ENCODE results near the gene KCNN1. TPM values are rescaled to one million over a fixed set of nuclear protein-coding genes. Genes with fewer than 3 reads are reported as not detected.

The KCNN1 gene
- total RNA-seq, 6 experiments from 2014 or later, result not detected

DNA sequence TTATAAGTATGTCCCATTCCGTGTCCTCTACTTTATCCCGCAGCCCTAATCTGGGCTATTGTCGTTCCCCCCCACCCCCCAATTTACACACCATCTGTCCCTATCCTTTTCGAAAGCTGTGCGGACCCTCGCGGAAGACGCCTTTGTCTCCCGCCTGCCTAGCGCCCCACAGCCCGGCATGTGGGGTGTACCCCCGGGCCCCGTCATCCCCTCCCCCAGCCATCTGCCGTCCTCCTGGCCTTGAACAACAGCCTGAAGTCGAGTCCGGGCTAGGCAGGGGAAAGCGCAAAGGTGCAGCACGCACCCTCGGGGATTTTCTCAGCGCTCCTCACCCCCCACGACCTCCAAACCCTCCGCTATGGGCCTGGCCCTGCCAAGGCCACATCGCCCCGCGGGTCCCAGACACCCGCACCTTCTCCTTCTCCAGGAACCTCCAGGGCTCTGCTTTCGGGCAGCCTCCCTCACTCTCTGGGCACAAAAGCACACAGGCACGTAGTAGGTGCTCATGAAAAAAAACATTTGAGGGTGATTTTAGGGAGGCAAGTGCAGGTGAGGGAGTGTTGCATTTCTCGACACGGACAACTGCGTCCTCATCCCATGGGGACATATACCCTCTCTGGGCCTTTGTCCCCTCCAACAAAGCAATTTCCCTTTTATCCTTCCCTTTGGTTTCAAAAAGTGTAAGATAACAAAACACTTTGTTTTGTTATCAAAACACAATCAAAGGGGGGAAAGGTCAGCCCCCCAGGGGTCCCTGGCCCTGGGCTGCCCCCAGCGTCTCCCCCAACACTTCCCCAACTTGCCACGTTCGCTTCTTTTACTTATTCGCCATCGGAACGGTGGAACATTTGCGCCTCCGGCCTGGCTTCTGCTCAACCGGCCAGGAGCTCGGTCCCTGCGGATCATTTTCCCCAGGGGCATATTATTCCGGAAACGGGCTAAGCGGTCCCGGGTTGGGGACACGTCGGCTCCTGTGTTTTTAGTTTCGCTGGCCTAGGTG is 17.7 kb upstream of the KCNN1 start:
- H3K4me1 Mint-ChIP-seq (ENCODE audit: low read depth), result peaks cover 16% of the 10 kb centered on the region
- H3K36me3 Mint-ChIP-seq (ENCODE audit: low read depth), result peaks cover 3% of the 10 kb centered on the region; the same call in 1 of the 2 replicates
- TF ChIP-seq, protein P1, sequence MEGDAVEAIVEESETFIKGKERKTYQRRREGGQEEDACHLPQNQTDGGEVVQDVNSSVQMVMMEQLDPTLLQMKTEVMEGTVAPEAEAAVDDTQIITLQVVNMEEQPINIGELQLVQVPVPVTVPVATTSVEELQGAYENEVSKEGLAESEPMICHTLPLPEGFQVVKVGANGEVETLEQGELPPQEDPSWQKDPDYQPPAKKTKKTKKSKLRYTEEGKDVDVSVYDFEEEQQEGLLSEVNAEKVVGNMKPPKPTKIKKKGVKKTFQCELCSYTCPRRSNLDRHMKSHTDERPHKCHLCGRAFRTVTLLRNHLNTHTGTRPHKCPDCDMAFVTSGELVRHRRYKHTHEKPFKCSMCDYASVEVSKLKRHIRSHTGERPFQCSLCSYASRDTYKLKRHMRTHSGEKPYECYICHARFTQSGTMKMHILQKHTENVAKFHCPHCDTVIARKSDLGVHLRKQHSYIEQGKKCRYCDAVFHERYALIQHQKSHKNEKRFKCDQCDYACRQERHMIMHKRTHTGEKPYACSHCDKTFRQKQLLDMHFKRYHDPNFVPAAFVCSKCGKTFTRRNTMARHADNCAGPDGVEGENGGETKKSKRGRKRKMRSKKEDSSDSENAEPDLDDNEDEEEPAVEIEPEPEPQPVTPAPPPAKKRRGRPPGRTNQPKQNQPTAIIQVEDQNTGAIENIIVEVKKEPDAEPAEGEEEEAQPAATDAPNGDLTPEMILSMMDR (IDR thresholded peaks at IDR 0.05), result no peak
- peak overlapping the region; percentile 57 for H3K4me3 Mint-ChIP-seq
- H3K9me3 Mint-ChIP-seq, result no peaks in the 10 kb centered on the region
- H3K27ac Mint-ChIP-seq, result no peak overlapping the region
- DNase-seq, result no peak
- H3K27me3 Mint-ChIP-seq (ENCODE audit: insufficient read depth), result peaks cover 29% of the 10 kb centered on the region

DNA sequence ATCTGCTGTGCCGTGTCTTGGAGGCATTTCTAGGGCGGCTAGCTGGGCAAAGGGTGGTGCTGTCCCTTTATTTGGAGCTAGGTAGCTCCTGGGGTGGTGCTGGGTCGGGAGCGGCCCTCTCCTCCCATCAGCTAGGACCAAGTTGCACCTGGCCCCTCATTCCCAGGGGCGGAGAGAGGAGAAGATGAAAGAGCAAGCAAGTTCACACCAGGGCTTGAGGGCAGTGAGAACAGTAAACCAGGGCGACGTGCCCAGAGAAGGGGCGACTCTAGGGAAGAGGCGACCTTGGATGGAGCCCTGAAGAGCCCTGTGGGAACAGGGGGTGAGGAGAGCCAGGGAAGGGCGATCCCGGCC is 17.0 kb upstream of the KCNN1 start:
- no peak for DNase-seq
- Mint-ChIP-seq H3K27me3 (ENCODE audit: insufficient read depth) (peaks cover 32% of the 10 kb centered on the region), H3K9me3 (no peaks in the 10 kb centered on the region), H3K4me1 (ENCODE audit: low read depth) (peaks cover 12% of the 10 kb centered on the region), H3K36me3 (ENCODE audit: low read depth) (no peaks in the 10 kb centered on the region), H3K4me3 (no peak overlapping the region), H3K27ac (no peak overlapping the region)
- TF ChIP-seq, protein P1 (IDR thresholded peaks at IDR 0.05), result no peak

DNA sequence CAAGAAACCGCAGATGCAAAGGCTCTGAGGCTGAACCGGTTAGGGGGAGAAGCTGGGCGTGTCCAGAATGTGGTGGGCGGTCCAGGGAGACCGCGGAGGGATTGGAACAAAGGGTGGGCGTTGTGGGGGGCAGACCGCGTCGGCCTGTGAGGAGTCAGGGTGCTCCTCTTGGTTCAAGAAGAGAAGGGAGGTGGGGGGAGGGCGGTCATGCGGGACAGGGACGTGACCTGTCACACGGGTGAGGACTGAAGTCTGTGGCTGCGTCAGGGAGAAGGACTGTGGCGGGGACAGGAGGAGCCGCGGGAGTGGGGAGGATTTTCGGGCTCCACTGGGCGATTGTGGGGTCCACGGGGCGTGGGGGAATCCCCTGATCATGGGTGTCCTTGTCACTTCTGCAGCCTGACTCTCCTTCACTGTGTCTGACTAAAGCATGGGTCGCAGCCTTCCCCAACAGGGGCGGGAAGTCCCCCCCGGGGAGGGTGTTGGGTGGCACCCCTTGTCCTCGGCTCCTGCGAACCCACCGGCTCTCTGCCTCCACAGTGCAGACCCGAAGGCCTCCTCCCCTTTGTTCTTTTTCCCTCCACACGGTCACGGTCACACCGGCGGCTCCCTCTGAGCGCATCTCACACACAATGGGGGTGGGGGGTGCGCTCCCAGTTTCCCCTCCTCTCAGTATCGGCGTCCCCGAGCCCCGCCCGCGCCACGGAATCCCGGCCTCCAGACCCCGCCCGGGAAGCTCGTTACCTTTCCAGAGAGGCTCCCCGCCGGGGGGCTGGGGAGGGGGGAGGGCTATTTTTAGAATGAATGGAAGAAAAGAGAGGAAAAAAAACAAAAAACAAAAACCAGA is 16.4 kb upstream of the KCNN1 start:
- no peak for DNase-seq
- H3K27ac Mint-ChIP-seq, result no peak overlapping the region
- no peaks in the 10 kb centered on the region for H3K9me3 Mint-ChIP-seq
- H3K36me3 Mint-ChIP-seq (ENCODE audit: low read depth), result no peaks in the 10 kb centered on the region
- no peak overlapping the region for H3K4me3 Mint-ChIP-seq
- TF ChIP-seq, protein P1 (IDR thresholded peaks at IDR 0.05), result no peak
- H3K4me1 Mint-ChIP-seq (ENCODE audit: low read depth), result peaks cover 12% of the 10 kb centered on the region
- peaks cover 32% of the 10 kb centered on the region for H3K27me3 Mint-ChIP-seq (ENCODE audit: insufficient read depth)

DNA sequence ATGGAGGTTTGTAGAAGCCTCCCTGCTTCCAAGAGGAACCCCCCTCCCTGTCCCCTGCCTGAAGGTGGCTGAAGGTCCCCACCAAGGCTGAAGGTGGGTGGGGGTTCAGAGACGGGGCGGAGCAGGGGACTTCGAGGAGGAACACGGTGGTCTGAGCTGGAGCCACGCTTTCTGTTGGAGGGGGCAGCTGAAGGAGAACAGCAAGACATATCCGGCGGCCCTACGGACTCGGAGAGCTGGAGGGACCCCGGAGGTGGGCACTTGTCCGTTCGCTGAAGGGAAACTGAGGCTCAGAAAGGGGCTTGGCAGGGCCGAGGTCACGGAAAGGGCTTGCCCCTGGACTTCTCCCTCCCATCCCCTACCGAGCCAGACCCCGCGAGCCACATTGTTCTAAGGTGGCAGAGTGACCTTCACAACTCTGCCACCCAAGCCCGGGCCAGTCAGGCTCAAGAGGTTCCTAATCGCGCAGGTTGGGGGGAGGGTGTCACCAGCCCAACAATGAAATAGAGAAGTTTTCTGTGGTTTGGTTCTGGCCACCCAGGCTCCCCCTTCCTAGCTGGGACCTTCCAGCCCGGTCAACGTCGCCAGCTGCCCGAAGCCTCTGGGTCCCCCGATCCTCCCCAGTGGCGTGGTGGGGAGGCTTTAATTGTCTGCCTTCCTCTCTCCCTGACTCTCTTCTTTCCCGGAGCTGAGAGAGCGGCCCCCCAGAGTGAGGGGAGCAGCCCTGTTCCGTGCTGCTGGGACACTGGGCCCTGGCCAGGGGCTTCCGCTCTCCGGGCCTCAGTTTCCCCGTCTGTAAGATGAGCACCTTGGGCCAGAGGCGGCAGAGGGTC is 15.5 kb upstream of the KCNN1 start:
- H3K4me1 Mint-ChIP-seq (ENCODE audit: low read depth), result peaks cover 12% of the 10 kb centered on the region
- TF ChIP-seq, protein P1 (IDR thresholded peaks at IDR 0.05), result no peak
- no peak overlapping the region for H3K27ac Mint-ChIP-seq
- H3K4me3 Mint-ChIP-seq, result no peak overlapping the region
- no peaks in the 10 kb centered on the region for H3K9me3 Mint-ChIP-seq
- H3K36me3 Mint-ChIP-seq (ENCODE audit: low read depth), result no peaks in the 10 kb centered on the region
- peaks cover 32% of the 10 kb centered on the region for H3K27me3 Mint-ChIP-seq (ENCODE audit: insufficient read depth)
- no peak for DNase-seq

All from HFFc6 (cell line).